GM12892 (cell line): ENCODE data around the gene NFIC.
"Not testable (repeated sequence)": the region's sequence is repeated elsewhere in the genome, so short reads cannot be mapped to it uniquely, and the experiment has no call there.

Experiments used
- POLR2A ChIP-seq: IDR thresholded peaks from 2 replicates; pipeline ENCODE4 v1.6.1; 2011; ENCODE audit warnings: low read depth, low read length, control low read depth
- POLR2AphosphoS5 ChIP-seq: IDR thresholded peaks from 2 replicates; pipeline ENCODE4 v1.6.1; 2011; ENCODE audit warnings: low read depth, low read length, control low read depth
- TAF1 ChIP-seq: IDR thresholded peaks from 2 replicates; pipeline ENCODE4 v1.6.1; 2011; ENCODE audit warnings: low read depth, mild to moderate bottlenecking, control low read depth, low read length, borderline replicate concordance

GRCh38 chr19:3334749-3335430, 31.5 kb upstream of the NFIC start:
- not testable (repeated sequence) for TF ChIP-seq POLR2AphosphoS5, POLR2A, TAF1
